GM18526 (cell line): ENCODE data around the gene LGALS3.

Source experiments
- POLR2A ChIP-seq: IDR thresholded peaks from 3 replicates; pipeline ENCODE4 v1.6.1; 2011; ENCODE audit not compliant: insufficient read length; ENCODE audit errors: extremely low read depth

The LGALS3 gene

DNA sequence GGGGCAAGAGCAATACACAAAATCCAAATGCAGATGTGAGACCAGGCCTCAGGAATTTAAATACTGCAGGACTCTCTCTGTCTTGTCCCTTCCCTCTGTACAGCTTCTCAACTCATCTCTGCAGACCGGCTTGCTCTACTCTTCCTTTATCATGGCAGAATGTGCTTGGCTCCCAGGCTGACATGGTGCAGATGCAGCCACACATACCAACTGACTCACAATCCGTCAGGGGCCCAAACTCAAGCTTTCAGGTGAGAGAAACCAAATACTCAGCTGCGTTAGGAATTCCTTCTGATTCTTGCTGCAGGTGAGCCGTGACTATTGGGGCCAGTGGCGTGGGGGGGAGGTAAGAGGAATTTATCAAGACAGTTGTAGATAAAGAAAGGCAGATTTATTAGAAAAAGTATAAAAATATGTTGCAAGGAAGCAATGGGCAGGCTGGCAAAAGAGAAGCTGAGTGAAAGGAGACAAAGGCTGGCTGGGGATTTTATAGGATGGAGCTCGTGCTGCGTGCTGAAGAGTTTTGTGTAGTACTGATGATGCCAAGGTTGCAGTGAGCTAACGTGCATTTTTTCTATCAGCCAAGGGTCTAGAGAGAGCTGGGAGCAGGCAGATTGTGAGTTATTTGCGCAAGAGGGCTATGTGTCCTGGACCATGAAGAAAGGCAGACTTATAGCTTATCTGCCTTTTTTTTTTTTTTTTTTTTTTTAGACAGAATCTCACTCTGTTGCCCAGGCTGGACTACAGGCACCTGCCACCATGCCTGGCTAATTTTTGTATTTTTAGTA lies 5.0 kb upstream of the LGALS3 start:
- no peak for TF ChIP-seq POLR2A

DNA sequence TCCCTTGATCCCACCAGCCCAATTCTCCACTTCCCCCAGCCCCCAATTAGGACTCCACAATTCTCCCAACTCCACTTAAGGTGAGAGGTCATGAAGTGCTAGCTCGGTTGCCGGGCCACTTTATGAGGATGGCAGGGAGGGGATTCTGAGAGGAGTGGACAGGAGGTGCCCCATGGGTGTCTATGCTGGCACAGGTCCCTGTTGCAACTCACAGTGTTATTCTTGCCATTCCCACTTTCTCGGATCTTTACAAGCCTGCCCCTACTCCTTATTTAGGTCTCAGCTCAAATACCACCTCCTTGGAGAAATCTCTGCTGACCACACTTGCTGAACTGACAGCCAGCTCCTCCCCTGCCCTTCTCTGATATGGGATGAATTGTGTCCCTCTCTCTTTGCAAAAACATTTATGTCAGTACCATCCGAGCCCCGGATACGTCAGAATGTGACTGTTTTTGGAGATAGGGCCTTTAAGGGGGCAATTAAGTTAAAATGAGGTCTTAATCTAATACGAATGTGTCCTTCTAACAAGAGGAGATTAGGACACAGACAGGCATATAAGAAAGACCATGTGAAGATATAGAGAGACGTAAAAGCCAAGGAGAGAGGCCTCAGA lies 4.2 kb upstream of the LGALS3 start:
- TF ChIP-seq POLR2A, result no peak

DNA sequence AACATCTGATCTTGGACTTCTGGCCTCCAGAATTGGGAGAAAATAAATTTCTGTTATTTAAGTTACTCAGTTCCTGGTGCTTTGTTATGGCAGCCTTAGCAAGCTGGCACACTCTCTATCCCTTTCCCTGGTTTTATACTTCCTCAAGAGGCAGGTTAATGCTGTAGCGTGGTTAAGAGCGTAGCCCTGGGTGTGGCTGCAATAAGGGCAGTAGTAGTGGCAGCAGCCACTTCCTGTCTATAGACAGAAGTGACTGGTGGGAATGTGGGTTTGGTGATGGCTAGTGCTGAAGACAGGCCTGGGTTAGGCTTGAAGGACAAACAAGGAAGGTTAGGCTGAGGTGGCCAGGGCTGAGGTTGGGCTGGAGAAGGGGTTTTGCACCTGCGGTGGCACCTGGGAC lies 3.6 kb upstream of the LGALS3 start:
- TF ChIP-seq POLR2A, result no peak

DNA sequence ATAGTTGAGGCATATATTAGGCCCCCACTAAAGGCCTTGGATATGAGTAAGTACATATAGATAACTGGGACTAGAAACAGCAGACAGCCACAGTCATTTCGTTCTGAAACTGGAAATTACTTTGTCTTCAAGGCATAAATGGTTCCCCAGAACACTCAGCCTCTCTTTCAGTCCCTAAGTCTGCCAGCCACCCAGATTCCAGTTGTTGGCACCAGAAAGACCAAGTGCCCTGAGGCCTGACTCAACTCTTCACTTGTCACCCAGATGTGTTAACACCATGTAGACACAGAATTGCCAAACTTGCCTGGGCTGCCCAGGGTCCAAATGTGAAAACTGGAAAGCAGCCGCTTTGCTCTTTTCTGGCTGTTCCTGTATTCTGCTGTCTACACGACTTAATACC lies 3.0 kb upstream of the LGALS3 start:
- TF ChIP-seq POLR2A, result no peak

DNA sequence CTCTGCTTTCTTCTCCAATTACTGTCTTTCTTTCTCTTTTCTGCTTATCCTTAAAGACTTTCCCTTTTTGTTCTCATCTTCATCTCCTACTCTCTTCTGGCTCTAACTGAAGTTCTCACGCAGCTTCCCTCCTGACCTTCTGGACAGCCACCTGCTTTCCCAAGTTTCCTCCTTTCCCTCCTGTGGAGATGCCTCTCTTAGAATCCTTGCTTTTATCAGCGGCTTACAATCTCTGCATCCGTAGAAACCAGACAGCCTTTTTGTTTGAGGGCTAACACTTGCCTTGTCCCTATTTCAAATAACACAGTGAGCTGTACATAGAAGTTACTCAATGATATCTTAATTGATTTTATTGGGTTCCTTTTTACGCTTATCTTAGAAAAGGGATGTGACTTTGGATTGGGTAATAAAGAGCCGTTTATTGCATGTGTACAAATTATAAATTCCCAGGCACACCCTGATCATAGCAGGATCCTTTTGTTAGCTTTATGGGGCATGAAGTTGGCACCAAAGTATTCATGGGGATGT lies 2.1 kb upstream of the LGALS3 start:
- no peak for TF ChIP-seq POLR2A

DNA sequence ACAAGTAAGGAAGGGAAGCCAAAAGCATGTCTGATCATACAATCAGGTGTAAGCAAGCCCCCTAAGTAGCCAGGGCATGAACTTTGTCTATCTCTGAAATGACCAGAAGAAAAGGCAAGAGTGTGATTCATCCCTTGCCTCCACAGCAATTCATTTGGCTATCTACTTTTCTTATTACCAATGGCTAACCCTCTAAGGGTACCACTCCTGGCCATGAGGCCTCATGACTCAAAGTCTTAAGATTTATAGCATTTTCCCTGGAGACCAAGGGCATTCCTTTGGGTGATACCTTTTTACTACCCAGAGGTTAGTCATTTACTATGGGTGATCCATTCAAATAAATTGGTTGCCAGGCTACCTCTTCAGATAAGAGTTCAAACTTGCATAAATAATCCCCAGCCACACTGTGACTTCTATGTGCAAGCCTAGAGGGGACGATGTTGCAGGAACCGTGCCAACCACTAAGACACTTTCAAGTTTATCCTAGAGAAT lies 1.5 kb upstream of the LGALS3 start:
- no peak for TF ChIP-seq POLR2A

DNA sequence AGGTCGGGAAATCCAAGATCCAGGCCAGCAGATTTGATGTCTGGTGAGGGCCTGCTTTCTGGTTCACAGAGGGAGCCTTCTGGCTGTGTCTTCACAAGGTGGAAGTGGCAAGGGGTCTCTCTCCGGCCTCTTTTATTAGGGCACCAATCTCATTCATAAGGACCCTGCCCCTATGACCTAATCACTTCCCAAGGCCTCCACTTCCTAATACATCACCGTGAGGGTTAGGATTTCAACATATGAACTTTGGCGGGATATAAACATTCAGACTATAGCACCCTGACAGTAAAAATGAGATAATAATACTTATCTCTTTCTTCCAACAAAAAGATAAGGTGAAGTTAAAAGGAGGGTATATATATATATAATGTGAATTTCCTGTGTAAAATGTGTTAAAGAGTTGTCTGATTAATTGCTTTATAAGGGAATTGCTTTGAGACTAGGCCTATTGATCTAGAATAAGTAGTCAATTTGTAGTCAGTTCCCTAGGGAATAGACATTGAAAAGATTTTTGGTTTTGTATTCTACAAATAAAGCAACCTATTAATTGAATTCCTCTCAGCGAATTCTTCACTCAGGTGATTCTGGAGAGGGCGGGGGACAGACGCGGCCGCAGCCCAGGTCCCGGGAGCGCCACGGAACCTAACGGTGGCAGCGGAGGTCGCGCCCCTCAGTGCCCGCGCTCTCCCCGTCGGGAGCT lies 516 bp upstream of the LGALS3 start:
- TF ChIP-seq POLR2A, result no peak

DNA sequence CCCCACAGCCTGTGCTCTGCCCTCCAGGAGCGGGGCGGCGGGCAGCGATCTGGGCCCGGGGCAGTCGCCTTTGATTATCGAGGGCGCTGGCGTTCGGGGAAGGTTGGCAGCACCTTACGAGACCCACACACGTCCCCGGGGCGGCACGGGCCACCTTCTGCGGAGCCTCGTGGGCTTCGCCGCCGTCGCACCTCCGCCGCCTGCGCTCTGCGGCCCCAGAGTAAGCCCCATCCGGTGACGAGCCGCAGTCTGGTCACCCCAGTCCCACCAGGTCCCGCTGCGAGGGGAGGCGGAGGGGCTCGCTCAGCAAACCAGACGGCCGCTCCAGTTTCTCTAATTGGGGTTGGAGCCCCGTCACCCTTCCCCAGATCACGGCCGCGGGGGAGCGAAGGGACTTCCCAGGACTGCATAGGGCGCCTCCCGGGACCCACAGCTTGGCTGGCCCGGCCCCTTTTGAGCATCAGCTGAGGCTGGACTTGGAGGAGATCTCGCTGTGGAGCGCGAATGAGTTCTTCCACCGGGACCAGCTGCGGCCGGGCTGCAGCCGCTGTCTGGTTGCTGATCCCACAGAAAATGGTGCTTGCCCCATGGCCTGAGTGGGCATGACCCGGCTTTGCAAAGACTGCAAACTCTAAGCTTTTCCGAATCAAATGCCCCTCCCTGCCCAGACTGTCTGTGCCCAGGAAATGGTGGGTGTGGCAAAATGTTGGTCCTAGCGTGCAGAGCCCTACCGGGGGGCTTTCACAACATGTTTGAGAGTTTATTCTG lies 560 bp downstream of the LGALS3 start:
- TF ChIP-seq POLR2A, result no peak

DNA sequence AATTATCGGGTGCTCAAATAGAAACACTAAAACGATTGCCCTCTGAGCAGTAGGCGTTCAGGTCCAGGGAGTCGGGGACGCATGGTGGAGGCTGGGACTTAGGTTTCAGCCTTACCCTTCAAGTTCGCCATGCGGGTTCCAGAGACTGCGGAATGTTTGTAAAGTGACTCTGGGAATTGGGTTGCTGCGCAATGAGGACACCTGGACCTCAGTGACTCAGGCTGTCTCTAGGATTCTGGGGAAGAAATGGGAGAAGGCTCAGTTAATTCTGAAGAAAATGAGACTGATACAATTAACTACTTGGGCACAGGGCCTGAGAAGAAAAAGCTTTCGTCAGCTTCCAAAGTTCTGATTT lies 1.1 kb downstream of the LGALS3 start:
- no peak for TF ChIP-seq POLR2A

DNA sequence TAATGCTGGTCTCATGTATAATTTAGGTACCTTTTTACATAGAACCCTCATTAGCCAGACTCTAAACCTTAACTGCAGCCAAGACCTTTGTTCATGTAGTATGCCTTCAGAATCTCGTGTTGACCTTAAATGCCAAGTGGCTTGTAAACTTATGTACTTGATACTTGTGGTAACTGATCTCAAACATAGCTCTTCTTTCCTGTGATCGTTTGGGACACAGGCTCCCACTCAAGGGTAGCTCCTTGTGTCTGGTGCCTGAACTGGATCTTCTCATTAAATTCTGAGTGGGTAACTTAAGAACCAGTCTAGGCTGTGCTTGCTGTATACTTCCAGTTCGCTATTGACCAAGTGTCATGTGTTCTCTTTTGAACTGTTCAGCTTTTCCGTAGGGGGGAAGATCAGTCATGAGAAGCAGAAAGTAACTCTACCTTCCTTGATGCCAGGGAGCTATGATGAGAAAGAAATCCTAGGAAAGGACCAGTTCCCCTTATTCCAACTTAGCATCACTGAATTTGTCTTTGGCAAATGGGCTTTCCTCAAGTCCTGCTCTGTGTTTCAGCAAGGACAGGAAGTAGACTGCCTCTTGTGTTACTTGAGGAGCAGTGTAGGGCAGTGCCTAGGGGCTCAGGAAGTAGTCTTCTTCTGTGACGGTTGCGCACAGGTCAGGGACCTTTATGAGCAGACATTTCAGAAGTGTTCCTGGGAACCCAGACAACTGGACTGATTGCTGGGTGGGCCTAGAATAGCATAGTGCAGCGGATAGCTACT lies 2.5 kb downstream of the LGALS3 start:
- no peak for TF ChIP-seq POLR2A

DNA sequence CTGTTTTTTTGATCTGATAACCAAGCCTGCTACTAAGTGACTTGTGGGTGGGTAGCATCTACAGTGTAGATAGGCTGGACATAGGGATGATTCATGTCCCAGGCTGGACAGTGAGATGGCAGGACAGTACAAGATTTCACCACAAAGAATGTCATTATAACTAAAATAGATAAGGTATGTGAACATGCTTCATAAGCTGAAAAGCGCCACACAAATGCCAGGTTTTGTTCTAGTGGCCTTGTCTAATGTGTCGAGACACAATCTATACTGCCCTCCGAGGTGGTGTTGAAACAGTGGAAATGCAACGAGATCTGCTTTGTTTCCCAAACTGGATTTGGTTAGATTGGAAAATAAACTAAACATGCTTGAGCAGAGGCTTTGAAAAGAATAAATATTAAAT lies 4.4 kb downstream of the LGALS3 start:
- no peak for TF ChIP-seq POLR2A

DNA sequence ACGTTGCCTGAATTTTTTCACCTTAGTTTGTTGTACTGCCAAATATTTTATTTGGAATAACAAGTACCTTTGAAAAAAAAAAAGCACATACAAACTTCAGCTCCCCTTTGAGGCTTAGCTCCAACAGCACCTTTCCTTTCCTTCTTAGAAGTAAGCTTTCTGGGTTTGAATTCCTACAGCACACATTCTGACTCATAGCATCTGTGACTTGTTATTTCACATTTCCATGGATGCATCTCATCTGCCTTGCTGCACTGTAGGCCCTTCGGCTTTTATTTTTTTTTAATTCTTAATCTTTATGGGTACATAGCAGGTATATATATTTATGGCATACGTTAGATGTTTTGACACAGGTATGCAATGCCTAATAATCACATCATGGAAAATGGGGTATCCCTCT lies 7.2 kb downstream of the LGALS3 start:
- no peak for TF ChIP-seq POLR2A

DNA sequence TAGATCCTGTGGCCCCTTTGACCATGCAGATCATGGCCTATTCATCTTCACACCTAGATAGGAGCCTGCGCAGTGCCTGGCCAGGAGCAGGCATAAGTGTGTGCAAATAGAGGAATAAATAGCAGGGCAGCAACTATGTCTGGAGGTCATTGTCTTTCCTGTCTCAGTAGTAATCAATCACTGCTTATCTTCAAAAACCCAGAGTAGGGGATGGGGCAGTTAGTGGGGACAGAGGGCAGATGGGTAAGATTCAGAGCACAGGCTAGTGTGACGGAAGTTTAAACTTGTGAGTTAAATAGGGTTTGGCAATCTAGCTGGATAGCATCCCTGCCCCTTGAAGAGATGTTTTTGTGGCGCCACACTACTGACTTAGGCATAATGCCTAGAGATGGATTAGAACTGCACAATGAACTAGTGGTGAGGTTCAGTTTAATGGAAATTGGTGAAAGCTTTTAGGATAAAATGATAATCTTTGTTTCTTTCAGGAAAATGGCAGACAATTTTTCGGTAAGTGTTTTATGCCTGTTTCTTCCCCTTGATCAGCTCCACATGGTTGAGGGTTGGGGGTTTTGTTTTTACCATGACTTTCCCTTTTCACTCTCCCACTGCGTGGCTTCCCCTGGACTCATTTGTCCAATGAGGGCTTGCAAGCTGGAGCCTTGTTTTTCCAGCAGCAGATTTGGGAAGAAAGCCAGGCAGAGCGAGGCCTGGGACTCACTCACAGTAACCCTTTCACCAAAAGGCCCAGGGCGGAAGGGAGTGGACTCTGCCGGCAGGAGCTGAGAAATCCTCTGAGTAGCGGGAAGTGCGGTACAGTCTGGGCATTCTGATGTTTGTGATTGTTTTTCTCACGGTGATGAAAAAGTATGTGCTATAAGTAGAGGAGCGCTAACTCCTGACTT lies 8.1 kb downstream of the LGALS3 start:
- TF ChIP-seq POLR2A, result no peak
